Activated CD4-positive, alpha-beta T cell treated with anti-CD3 and anti-CD28 coated beads, Interleukin-10, Interleukin-2, amounts not matched to agents 100 ng/mL and 50 ng/mL, durations not matched to agents 16 hours and 8 hours (primary cell): ENCODE results near the gene ZFP57.
A peak's percentile ranks its signal among the peaks of the same experiment; 100 is the strongest.

Experiments used
- DNase-seq: peaks from one replicate; pipeline ENCODE4 v3.0.0-alpha.2; 2020

ZFP57 gene

DNA sequence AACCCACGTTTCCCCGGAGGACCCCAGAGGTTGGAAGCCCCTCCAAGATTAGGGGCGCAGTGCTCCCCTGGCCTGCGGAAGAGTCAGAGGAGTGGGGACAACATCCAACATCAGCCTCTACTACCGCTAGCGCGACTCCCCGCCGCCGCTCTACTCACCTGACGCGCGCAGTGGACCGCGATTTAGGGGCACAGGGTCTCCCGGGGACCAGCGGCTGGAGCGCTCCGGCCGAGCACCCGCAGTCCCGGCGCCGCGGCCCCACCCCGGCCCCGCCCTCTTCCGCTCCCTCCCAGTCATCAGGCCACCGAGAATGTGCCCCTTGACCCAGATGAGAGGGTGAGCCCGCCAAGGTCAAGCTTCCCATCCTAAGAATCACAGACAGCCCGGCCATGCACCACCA lies at the start of gene ZFP57:
TSS of gene ZFP57 (minus strand) at position 249 of the 400 bp plus-strand sequence. CDS start 4,149 bp downstream, outside the sequence.
- DNase-seq = no peak

GRCh38 chr6:29730575-29731126 lies 49.7 kb upstream of the ZFP57 start:
- no peak for DNase-seq

- DNase-seq = no peak
Observed at GRCh38 chr6:29729774-29730328, 48.9 kb upstream of the ZFP57 start.

GRCh38 chr6:29728875-29729270 lies 47.9 kb upstream of the ZFP57 start:
- no peak for DNase-seq

GRCh38 chr6:29728173-29728874 lies 47.4 kb upstream of the ZFP57 start:
- no peak for DNase-seq

GRCh38 chr6:29727637-29728036 lies 46.7 kb upstream of the ZFP57 start:
- no peak for DNase-seq

- no peak for DNase-seq
Observed at GRCh38 chr6:29726571-29727194, 45.7 kb upstream of the ZFP57 start.

DNA sequence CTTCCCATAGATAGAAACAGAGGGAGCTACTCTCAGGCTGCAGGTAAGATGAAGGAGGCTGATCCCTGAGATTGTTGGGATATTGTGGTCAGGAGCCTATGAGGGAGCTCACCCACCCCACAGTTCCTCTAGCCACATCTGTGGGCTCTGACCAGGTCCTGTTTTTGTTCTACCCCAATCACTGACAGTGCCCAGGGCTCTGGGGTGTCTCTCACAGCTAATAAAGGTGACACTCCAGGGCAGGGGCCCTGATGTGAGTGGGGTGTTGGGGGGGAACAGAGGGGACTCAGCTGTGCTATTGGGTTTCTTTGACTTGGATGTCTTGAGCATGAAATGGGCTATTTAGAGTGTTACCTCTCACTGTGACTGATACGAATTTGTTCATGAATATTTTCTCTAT lies 45.0 kb upstream of the ZFP57 start:
- no peak for DNase-seq

DNA sequence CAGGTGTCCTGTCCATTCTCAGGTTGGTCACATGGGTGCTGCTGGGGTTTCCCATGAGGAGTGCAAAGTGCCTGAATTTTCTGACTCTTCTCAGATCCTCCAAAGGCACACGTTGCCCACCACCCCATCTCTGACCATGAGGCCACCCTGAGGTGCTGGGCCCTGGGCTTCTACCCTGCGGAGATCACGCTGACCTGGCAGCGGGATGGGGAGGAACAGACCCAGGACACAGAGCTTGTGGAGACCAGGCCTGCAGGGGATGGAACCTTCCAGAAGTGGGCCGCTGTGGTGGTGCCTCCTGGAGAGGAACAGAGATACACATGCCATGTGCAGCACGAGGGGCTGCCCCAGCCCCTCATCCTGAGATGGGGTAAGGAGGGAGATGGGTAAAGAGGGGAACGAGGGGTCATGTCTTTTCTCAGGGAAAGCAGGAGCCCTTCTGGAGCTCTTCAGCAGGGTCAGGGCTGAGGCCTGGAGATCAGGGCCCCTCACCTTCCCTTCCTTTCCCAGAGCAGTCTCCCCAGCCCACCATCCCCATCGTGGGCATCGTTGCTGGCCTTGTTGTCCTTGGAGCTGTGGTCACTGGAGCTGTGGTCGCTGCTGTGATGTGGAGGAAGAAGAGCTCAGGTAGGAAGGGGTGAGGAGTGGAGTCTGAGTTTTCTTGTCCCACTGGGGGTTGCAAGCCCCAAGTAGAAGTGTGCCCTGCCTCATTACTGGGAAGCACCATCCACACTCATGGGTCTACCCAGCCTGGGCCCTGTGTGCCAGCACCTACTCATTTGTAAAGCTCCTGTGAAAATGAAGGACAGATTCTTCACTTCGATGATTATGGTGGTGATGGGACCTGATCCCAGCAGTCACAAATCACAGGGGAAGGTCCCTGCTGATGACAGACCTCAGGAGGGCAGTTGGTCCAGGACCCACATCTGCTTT lies 44.3 kb upstream of the ZFP57 start:
- no peak for DNase-seq

GRCh38 chr6:29723666-29724588 lies 43.0 kb upstream of the ZFP57 start:
- peak; percentile 75 for DNase-seq

DNA sequence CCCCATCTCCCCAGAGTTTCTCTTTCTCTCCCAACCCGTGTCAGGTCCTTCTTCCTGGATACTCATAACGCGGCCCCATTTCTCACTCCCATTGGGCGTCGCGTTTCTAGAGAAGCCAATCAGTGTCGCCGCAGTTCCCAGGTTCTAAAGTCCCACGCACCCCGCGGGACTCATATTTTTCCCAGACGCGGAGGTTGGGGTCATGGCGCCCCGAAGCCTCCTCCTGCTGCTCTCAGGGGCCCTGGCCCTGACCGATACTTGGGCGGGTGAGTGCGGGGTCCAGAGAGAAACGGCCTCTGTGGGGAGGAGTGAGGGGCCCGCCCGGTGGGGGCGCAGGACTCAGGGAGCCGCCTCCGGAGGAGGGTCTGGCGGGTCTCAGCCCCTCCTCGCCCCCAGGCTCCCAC lies 42.3 kb upstream of the ZFP57 start, which contains the start of gene HLA-F:
TSS of gene HLA-F (plus strand) at position 173 of the 404 bp plus-strand sequence. CDS start at position 203, 30 bp downstream.
- DNase-seq = peak; percentile 86

DNA sequence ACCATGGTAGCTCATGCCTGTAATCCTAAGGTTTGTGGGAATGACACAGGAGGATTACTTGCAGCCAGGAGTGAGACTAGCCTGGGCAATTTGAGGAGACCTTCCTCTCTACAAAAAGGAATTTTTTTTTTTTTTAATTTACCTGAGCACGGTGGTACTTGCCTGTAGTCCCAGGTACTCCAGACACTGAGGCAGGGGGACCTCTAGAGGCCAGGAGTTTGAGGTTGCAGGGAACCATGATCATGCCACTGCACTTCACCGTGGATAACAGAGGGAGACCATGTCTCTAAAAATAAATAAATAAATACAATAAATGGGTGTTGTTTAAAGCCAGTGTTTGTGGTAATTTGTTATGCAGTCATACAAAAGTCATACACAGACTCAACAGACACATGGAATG lies 39.9 kb upstream of the ZFP57 start:
- peak; percentile 16 for DNase-seq

GRCh38 chr6:29710281-29710941 lies 29.5 kb upstream of the ZFP57 start:
- peak; percentile 32 for DNase-seq

DNA sequence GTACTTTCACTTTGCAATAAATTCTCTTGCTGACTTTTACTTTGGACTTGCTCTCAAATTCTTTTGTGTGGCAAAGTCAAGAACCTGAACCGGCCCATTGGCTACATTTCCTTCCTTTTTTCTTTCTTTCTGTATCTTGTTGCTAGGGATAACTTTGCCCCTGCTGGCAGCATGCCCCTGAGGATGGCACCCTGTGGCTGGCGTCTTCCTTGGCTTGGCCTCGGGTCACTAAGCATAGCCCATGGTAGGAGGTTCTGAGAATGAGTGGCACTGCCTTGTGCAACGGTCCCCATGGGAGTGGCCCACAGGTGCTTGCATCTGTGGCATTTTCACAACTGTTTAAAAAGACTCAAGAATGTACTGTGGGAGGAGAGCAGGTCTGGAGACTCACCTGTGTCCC lies 28.2 kb upstream of the ZFP57 start:
- peak; percentile 16 for DNase-seq

- DNase-seq = peak; percentile 83
Observed at GRCh38 chr6:29708432-29709179, 27.7 kb upstream of the ZFP57 start.

DNA sequence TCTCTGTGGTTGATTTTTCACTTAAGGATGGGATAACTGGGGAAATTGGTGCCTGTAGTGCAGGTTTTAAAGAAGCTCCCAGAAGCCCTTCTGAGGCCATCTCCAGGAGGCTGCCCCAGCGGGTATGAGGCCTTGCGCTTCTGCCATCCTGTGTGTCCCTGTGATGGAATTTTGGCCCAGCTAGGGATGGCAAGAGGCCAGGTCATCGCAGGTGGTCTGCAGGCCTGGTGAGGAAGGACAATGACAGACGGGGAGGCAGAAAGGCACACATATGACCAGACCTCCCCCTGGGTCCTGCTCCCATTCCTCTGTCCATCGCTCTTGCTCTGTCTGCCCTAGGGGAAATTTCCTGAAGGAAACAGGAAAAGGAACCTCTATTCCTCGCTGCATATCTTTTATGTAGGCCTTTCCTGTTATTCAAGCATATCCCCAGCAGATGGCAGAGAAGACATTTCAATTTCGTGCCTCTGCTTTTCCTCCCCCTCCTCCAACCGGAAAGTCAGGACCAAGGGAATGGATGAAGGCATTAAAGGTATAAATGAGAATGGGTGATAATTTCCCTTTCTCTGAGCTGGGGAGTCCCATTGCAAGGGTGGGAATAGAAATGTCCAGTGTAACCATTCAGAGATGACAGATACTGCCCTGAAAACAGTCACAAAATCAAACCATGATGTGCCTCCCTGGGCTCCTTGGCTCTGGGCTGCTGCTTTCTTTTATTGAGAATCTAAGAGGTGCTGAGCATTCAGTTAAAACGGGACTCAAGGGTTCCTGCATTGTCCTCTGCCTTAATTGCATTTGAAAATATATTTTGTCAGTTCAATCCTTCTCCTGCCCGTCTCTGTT lies 24.7 kb upstream of the ZFP57 start:
- DNase-seq = peak; percentile 36

- peak; percentile 72 for DNase-seq
Observed at GRCh38 chr6:29702519-29703103, 21.7 kb upstream of the ZFP57 start.
